ENCODE results near the gene DDX39B. TPM values are rescaled to one million over a fixed set of nuclear protein-coding genes. Genes with fewer than 3 reads are reported as not detected.
"Not testable (repeated sequence)": the region's sequence is repeated elsewhere in the genome, so short reads cannot be mapped to it uniquely, and the experiment has no call there.

The DDX39B gene
- total RNA-seq, 1 donor, result 463 TPM

DNA sequence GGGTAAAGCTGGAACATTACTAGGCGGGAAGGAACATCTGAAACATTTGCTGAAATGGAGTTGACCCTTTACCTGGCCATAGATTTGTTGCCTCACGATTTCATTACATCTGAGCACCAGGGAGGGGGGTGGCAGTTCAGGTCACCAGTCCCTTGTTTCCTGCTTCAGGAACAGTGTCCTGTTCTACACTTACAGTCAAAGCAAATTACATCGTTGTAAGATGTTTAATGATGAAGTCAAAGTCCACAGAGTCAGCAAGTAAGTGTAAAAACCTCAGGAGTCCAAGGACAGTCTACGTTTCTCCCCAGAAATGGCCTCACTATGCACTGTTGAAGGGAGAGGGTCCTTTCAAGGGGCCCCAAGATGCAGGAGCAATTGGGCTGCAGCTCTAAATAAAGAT, 52.7 kb downstream of the DDX39B start:
- TF ChIP-seq, protein P1, sequence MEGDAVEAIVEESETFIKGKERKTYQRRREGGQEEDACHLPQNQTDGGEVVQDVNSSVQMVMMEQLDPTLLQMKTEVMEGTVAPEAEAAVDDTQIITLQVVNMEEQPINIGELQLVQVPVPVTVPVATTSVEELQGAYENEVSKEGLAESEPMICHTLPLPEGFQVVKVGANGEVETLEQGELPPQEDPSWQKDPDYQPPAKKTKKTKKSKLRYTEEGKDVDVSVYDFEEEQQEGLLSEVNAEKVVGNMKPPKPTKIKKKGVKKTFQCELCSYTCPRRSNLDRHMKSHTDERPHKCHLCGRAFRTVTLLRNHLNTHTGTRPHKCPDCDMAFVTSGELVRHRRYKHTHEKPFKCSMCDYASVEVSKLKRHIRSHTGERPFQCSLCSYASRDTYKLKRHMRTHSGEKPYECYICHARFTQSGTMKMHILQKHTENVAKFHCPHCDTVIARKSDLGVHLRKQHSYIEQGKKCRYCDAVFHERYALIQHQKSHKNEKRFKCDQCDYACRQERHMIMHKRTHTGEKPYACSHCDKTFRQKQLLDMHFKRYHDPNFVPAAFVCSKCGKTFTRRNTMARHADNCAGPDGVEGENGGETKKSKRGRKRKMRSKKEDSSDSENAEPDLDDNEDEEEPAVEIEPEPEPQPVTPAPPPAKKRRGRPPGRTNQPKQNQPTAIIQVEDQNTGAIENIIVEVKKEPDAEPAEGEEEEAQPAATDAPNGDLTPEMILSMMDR (IDR thresholded peaks at IDR 0.05; ENCODE audit: insufficient read depth, low read depth, low read length), result no peak
- no peak for DNase-seq (ENCODE audit: low read depth)
- H3K4me3 ChIP-seq (ENCODE audit: low read depth, low read length), result no peak overlapping the region

DNA sequence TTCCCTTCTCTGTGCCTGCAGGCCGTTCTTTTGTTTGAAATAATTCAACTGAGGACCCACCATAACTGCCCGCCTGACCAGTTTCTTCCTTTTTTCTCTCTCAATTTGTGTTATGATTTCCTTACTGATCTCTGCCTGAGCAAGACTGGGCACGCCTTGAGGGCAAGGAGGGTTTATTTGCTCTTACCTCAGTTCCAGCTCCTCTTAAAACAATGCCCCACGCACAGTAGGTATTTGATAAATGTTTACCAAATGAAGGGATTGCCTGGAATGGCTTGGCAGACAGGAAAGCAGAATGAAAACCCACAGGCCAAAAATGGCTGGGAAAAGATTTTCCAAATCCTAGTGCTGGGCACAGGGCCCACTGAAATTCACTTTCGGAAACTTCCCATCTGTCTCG, 54.1 kb downstream of the DDX39B start:
- not testable (repeated sequence) for H3K4me3 ChIP-seq (ENCODE audit: low read depth, low read length); DNase-seq (ENCODE audit: low read depth)

DNA sequence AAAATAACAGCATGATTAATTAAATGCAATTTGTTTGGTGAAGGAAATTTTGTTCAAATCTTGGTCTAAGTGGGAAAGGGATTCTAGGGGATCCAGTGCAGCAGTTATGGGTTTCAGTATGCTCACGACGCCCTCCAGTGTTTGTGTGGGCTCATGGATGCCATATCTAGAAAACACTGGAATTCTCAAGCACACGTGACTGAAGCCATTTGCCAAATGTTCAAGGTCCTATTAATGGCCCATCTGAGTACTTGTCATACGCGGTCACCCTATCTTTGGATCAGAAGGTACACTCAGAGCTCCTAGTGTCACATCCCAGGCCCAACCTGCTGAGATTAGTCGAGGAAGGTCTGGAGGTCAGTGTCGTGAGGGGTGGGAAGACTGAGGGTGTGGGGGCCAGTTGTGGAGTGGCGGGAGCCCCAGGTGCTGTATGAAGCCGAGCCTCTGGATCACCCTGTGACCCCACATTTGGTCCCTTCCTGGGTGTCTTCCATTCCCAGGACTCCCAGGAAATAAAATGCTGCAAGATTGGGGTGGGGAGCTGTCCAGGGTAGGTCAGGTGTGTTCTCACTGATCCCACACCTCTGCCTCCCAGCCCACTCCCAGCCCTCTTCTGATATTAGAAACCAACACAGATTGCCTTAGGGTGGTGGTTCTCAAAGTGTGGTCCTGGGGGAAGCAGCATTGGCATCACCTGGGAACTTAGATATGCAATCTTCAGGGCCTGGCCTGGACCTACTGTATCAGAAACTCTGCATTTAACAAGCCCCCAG, 55.6 kb downstream of the DDX39B start:
- not testable (repeated sequence) for H3K4me3 ChIP-seq (ENCODE audit: low read depth, low read length); DNase-seq (ENCODE audit: low read depth)

DNA sequence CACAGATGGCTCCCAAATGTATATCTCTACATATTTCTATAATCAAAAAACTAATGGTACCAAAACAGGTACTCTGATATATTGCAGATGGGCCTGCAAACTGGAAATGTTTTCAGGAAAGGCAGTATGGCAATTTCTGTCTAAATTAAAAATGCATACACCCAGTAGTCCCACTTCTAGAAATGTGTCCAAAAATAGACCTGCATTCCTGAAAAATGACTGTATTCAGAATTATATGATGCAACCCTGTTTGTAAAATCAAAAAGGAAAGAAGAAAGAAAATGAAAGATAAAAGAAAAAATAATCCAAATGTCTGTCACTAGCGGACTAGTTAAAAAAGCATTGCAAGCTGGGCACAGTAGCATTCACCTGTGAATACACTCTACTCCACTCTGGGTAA, 56.7 kb downstream of the DDX39B start:
- TF ChIP-seq, protein P1 (IDR thresholded peaks at IDR 0.05; ENCODE audit: insufficient read depth, low read depth, low read length), result no peak
- no peak overlapping the region for H3K4me3 ChIP-seq (ENCODE audit: low read depth, low read length)
- no peak for DNase-seq (ENCODE audit: low read depth)

DNA sequence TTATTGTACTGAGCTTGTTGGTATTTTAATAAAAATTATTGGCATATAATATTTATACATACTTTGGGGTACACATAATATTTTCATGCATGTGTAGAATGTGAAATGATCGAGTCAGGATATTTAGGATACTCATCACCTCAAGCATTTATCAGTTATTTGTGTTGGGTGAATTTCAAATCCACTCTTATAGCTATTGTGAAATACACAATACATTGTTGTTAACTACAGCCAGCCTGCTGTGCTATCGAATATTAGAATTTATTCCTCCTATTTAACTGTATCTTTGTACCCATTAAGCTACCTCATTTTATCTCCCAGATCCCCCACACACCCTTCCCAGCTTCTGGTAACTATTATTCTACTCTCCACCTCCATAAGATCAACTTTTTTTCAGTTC, 58.4 kb downstream of the DDX39B start:
- TF ChIP-seq, protein P1 (IDR thresholded peaks at IDR 0.05; ENCODE audit: insufficient read depth, low read depth, low read length), result no peak
- no peak overlapping the region for H3K4me3 ChIP-seq (ENCODE audit: low read depth, low read length)
- DNase-seq (ENCODE audit: low read depth), result no peak

DNA sequence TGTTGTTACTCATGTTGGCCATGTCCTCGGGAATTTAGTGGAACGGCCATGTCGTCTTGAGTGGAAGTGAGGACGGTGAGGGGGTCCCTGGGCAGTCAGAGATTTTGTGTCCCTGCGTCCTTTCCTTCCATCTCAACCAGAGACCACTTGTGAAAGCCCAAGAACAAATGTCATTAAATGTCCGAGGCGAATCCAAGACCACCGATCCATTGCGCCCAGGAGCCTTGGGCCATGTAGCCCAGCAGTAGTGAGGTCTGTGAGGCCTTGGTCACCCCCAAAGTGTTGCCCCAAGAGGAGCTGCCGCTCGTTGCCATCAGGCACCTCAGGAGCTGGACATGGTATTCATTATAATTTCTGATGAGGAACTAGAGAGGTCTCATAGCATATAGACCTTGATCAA, 61.2 kb downstream of the DDX39B start:
- no peak overlapping the region for H3K4me3 ChIP-seq (ENCODE audit: low read depth, low read length)
- TF ChIP-seq, protein P1 (IDR thresholded peaks at IDR 0.05; ENCODE audit: insufficient read depth, low read depth, low read length), result no peak

More for the DNA sequence above, 61.2 kb downstream of the DDX39B start:
- DNase-seq (ENCODE audit: low read depth), result no peak

Small RNAs within 50 kb of the gene (small RNA-seq; reads per million reads assigned to genes)
- not detected for gene AL663061.1
- not detected for gene RF00019
- 606 reads per million, percentile 99 among the genes with 10 or more reads in this experiment for gene SNORD117
- not detected for gene SNORD84

Other genes with a start within 250 kb of the DDX39B start
- 475 and 661 TPM in 2 replicates for gene HLA-B, start 184.8 kb downstream of the DDX39B start, total RNA-seq
- 45.3 and 54.8 TPM in 2 replicates for gene MICA, start 138.4 kb downstream of the DDX39B start, total RNA-seq
- 15.5 and 30.7 TPM in 2 replicates for gene MICB, start 43.9 kb downstream of the DDX39B start, total RNA-seq
- not detected in 2 replicates for gene MCCD1, start 13.0 kb downstream of the DDX39B start, total RNA-seq
- 1.3 and 3.0 TPM in 2 replicates for gene ATP6V1G2, start 4.6 kb upstream of the DDX39B start, total RNA-seq
- 12.5 and 20.3 TPM in 2 replicates for gene NFKBIL1, start 5.6 kb upstream of the DDX39B start, total RNA-seq
- gene LTA, start 30.3 kb upstream of the DDX39B start, total RNA-seq, result not detected in 2 replicates
- under 0.01 TPM in 2 replicates for gene TNF, start 33.6 kb upstream of the DDX39B start, total RNA-seq
- 0.32 TPM in 1 of 2 replicates, not detected in the other for gene LTB, start 40.4 kb upstream of the DDX39B start, total RNA-seq
- not detected in 2 replicates for gene LST1, start 44.3 kb upstream of the DDX39B start, total RNA-seq
- not detected in 2 replicates for gene NCR3, start 51.0 kb upstream of the DDX39B start, total RNA-seq
- not detected in 2 replicates for gene AIF1, start 73.2 kb upstream of the DDX39B start, total RNA-seq
- 75.4 and 84.2 TPM in 2 replicates for gene PRRC2A, start 78.7 kb upstream of the DDX39B start, total RNA-seq
- 123 and 166 TPM in 2 replicates for gene BAG6, start 110.7 kb upstream of the DDX39B start, total RNA-seq
- 0.43 and 0.97 TPM in 2 replicates for gene APOM, start 113.9 kb upstream of the DDX39B start, total RNA-seq
- gene C6orf47, start 118.8 kb upstream of the DDX39B start, total RNA-seq, result 20.7 and 21.9 TPM in 2 replicates
- 16.1 and 20.7 TPM in 2 replicates for gene GPANK1, start 123.0 kb upstream of the DDX39B start, total RNA-seq
- gene CSNK2B, start 124.1 kb upstream of the DDX39B start, total RNA-seq, result 136 and 144 TPM in 2 replicates
- 3.2 and 3.9 TPM in 2 replicates for gene LY6G5B, start 128.0 kb upstream of the DDX39B start, total RNA-seq
- 0.43 and 0.64 TPM in 2 replicates for gene LY6G5C, start 139.1 kb upstream of the DDX39B start, total RNA-seq
- gene ABHD16A, start 161.3 kb upstream of the DDX39B start, total RNA-seq, result 43.2 and 76.0 TPM in 2 replicates
- gene LY6G6F, start 164.9 kb upstream of the DDX39B start, total RNA-seq, result not detected in 2 replicates
- not detected in 2 replicates for gene LY6G6D, start 173.3 kb upstream of the DDX39B start, total RNA-seq
- gene LY6G6C, start 179.7 kb upstream of the DDX39B start, total RNA-seq, result not detected in 2 replicates
- gene MPIG6B, start 181.4 kb upstream of the DDX39B start, total RNA-seq, result not detected in 2 replicates
- 60.5 and 68.0 TPM in 2 replicates for gene DDAH2, start 187.3 kb upstream of the DDX39B start, total RNA-seq
- 586 and 701 TPM in 2 replicates for gene CLIC1, start 194.5 kb upstream of the DDX39B start, total RNA-seq
- 9.5 and 13.9 TPM in 2 replicates for gene MSH5, start 198.0 kb upstream of the DDX39B start, total RNA-seq
- gene SAPCD1, start 220.7 kb upstream of the DDX39B start, total RNA-seq, result 0.43 and 1.3 TPM in 2 replicates
- gene VWA7, start 235.3 kb upstream of the DDX39B start, total RNA-seq, result under 0.01 TPM in 2 replicates